Measurements from ENCODE around the gene TBX20.
"Not testable (repeated sequence)": the region's sequence is repeated elsewhere in the genome, so short reads cannot be mapped to it uniquely, and the experiment has no call there.

Gene TBX20

GRCh38 chr7:35254496-35255442, 869 bp upstream of the TBX20 start:
- no peak for DNase-seq

DNA sequence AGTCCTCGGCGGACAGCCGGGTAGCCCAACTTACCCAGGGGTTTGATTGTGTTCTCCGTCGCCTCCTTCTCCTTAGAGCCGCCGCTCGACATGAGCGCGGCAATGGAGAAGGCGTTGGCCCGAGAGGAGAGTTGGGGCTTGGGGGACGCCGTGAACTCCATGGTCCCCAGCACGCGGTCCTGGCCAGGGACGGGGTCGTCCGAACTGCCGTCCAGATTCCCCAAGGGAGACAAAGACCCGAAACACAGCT, 515 bp downstream of the TBX20 start:
- DNase-seq, result no peak

- no peak for DNase-seq
Measured at GRCh38 chr7:35252612-35253459, 1.1 kb downstream of the TBX20 start.

DNA sequence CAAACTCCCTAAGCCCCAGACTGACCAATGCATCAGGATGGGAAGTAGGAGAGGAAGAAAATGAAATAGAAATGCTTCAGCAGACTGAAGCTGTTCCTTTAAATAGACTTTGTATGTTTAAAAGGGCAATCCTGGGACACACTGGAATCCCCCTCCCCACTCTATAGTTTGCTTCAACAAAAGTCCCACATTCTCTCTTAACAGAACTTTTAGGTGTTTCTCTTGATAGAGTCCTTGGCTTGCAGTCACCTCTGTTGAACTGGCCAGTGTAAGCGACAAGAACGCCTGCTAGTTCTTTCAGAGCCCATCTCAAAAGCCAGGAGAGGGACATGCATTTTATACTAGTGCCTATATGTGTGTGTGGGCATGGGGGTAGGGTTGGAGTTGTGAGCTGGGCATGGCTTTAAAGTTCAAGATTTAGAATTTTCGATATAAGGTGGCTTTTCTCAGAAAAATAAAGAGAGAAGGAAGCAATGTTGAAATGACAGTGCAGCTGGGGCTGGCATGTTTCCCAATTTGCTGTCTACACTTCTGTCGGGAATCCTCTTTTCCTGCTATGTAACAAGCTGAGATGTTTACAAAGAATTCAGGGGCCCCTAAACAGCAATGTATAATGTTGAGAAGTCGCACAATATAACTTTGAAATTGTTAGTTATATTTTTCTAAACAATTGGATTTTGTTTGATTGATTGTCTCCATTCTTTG, 2.1 kb downstream of the TBX20 start:
- no peak for DNase-seq

GRCh38 chr7:35250941-35251340, 3.0 kb downstream of the TBX20 start:
- DNase-seq, result no peak

DNA sequence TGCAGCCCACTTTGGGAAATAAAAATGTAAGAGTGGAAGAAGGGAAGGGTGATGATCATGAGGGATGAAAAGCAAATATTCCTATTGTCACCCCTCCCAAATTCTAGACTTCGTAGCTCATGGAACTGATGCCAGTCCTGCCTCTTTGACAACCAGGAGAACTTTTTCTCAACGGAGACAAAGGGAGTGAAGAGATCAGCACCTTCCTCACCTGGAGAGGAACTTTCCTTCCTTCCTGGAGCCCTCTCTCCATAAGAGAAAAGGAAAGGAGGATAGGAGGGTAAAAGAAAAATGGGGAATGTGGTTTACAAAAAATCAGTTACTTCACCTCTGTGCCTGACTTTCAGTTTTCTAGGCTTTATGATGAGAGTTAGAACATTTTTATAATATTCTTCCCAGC, 3.4 kb downstream of the TBX20 start:
- no peak for DNase-seq

- no peak for DNase-seq
Measured at GRCh38 chr7:35249537-35249907, 4.4 kb downstream of the TBX20 start.

DNA sequence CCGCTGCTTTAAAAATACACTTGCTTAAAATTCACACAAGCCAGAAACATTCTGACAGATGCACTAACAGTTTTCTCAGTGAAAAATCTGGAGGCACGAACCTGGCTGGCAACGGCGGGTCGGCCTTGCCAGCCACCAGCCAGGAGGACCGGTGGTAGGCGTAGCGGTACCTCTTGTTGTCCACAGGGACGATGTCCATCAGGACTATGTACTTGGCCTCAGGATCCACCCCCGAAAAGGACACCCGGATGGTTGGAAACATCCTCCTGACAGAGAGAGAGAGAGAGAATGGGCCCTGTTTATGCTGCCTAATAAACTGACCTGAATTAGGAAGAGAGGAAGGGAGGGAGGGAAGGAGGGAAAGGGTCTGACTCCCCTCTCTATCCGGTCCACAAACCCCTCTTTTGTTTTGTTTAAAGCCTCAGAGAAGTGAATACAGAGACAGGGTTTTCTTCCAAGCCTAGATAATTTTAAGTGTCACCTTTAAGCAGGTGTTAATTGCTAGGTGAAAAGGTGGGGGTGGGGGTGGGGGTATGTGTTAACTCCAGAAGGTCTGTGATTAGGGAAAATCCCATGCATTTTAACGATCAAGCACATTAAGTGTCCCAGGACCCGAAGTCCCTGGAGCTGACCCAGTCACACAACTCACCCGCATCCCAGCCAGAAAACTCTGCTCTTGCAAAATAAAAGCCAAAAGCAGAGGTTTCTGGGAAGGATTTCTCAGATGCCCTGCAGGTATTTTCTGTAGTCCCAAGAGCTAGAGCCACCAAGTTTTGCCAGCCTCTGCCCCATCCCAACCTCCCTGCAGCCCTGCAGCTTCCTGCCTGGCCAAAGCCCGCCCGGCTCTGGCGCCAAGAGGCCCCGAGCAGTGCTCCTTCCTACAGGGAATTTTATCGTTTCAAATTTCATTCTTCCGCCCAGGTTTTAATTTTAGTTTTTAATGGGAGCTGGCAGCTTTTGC, 5.0 kb downstream of the TBX20 start:
- DNase-seq, result no peak

GRCh38 chr7:35246819-35247218, 7.1 kb downstream of the TBX20 start:
- no peak for DNase-seq

GRCh38 chr7:35241884-35242283, 12.0 kb downstream of the TBX20 start:
- DNase-seq, result no peak

GRCh38 chr7:35241436-35241835, 12.5 kb downstream of the TBX20 start:
- DNase-seq, result no peak

GRCh38 chr7:35241008-35241407, 12.9 kb downstream of the TBX20 start:
- not testable (repeated sequence) for DNase-seq

- DNase-seq, result not testable (repeated sequence)
Measured at GRCh38 chr7:35238456-35238855, 15.4 kb downstream of the TBX20 start.

- no peak for DNase-seq
Measured at GRCh38 chr7:35232994-35233393, 20.9 kb downstream of the TBX20 start.

DNA sequence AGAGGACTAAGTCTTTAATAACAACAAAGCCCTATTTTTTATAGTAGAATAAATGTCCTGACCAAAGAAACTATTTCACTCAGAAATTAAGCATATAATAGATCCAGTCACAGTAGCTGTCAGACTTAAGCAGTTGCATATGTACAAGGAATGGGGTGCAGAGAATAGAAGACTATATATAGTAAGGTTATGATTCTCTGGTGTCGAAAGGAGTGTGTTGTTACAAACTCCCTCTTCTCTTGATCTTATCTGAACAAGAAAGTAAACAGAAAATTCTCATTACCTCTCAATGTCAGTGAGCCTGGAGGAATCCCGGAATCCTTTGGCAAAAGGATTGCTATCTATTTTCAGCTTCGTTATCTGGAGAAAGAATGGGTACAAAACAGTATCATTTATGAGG, 22.7 kb downstream of the TBX20 start:
- not testable (repeated sequence) for DNase-seq

- not testable (repeated sequence) for DNase-seq
Measured at GRCh38 chr7:35229116-35229780, 24.7 kb downstream of the TBX20 start.

- DNase-seq, result not testable (repeated sequence)
Measured at GRCh38 chr7:35228496-35229051, 25.3 kb downstream of the TBX20 start.

- DNase-seq, result not testable (repeated sequence)
Measured at GRCh38 chr7:35227438-35227837, 26.5 kb downstream of the TBX20 start.

DNA sequence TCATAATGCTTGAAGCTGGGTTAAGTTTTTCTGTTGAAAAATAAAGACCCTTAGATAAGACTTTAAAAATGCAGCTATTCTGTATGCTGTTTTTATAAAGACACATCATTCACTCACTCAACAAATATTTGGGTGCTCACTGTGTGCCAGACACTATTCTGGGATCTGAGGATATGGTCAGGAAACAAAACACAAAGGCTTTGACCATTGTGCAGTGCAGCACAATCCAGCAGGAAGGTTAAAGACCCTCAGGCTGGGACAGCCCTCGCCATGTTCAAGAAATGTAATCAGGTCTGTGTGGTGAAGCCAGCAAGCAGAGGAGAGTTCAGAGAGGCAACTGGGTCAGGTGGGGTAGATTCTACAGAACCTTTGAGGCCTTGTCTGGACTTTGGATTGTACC, 31.5 kb downstream of the TBX20 start:
- not testable (repeated sequence) for DNase-seq

GRCh38 chr7:35220176-35220575, 33.7 kb downstream of the TBX20 start:
- DNase-seq, result not testable (repeated sequence)

GRCh38 chr7:35216033-35216432, 37.9 kb downstream of the TBX20 start:
- not testable (repeated sequence) for DNase-seq
